Neural cell (in vitro differentiated cells): ENCODE data around the gene ENKUR. TPM values are rescaled to one million over a fixed set of nuclear protein-coding genes. Genes with fewer than 3 reads are reported as not detected.
A peak's percentile ranks its signal among the peaks of the same experiment; 100 is the strongest.
"Not testable (repeated sequence)": the region's sequence is repeated elsewhere in the genome, so short reads cannot be mapped to it uniquely, and the experiment has no call there.

ENCODE experiments used
- H2AFZ ChIP-seq: fragments of 200-600, 300-800 bp; sonication (generic), shearing (Covaris generic); 2 replicates; pipeline ENCODE4 v1.6.0; 2014; ENCODE audit warnings: low read depth, mild to moderate bottlenecking, antibody characterized with exemption, low read length, moderate library complexity
- H3F3A ChIP-seq: fragments of 200-600 bp; shearing (Covaris generic); 2 replicates; pipeline ENCODE4 v1.6.1; 2016; ENCODE audit warnings: mild to moderate bottlenecking, moderate library complexity, mixed read lengths, antibody characterized with exemption, low read length; ENCODE audit not compliant: insufficient read depth, poor library complexity, severe bottlenecking
- H3K27ac ChIP-seq: fragments of 200-600, 300-800 bp; sonication (generic), shearing (Covaris generic); 2 replicates; pipeline ENCODE4 v1.5.1; 2014; ENCODE audit warnings: mild to moderate bottlenecking, low read length, moderate library complexity
- H3K27me3 ChIP-seq: fragments of 300-800, 200-600 bp; sonication (generic), shearing (Covaris generic); 2 replicates; pipeline ENCODE4 v1.6.0; 2014; ENCODE audit warnings: mild to moderate bottlenecking, low read depth, low read length, moderate library complexity; ENCODE audit not compliant: insufficient read depth
- H3K36me3 ChIP-seq: fragments of 300-800, 200-600 bp; sonication (generic), shearing (Covaris generic); 2 replicates; pipeline ENCODE4 v1.5.1; 2014; ENCODE audit warnings: mild to moderate bottlenecking, antibody characterized with exemption, low read length, moderate library complexity; ENCODE audit not compliant: insufficient read depth
- H3K4me2 ChIP-seq: fragments of 300-800, 200-600 bp; sonication (generic), shearing (Covaris generic); 2 replicates; pipeline ENCODE4 v1.6.0; 2014; ENCODE audit warnings: mild to moderate bottlenecking, low read length
- H3K4me3 ChIP-seq: fragments of 300-800, 200-600 bp; sonication (generic), shearing (Covaris generic); 2 replicates; pipeline ENCODE4 v1.5.1; 2014; ENCODE audit warnings: mild to moderate bottlenecking, low read length, moderate library complexity
- H3K79me2 ChIP-seq: fragments of 200-600 bp; shearing (Covaris generic); replicated peaks from 2 replicates; pipeline ENCODE4 v1.6.0; 2014; ENCODE audit warnings: mild to moderate bottlenecking, low read length, moderate library complexity; ENCODE audit not compliant: insufficient read depth
- H3K9ac ChIP-seq: fragments of 300-800, 200-600 bp; sonication (generic), shearing (Covaris generic); 2 replicates; pipeline ENCODE4 v1.6.1; 2016; ENCODE audit warnings: mild to moderate bottlenecking, low read length, mixed read lengths
- H3K9me2 ChIP-seq: fragments of 200-600 bp; shearing (Covaris generic); 2 replicates; pipeline ENCODE4 v1.6.1; 2016; ENCODE audit warnings: mild to moderate bottlenecking, low read length, mixed read lengths; ENCODE audit not compliant: insufficient read depth
- H3K9me3 ChIP-seq: fragments of 200-600, 300-800 bp; sonication (generic), shearing (Covaris generic); 2 replicates; pipeline ENCODE4 v1.6.1; 2016; ENCODE audit warnings: mild to moderate bottlenecking, mixed run types, low read length, moderate library complexity, mixed read lengths
- H4K20me1 ChIP-seq: fragments of 200-600 bp; shearing (Covaris generic); 2 replicates; pipeline ENCODE4 v1.6.1; 2016; ENCODE audit warnings: mild to moderate bottlenecking, mixed run types; ENCODE audit not compliant: insufficient read depth
- CTCF ChIP-seq: fragments of 450-650 bp; IDR thresholded peaks from 2 replicates; pipeline ENCODE4 v1.5.1; 2014; ENCODE audit warnings: antibody characterized with exemption, mild to moderate bottlenecking, moderate library complexity; ENCODE audit not compliant: poor library complexity, severe bottlenecking
- EZH2 ChIP-seq: fragments of 200-600, 300-800 bp; shearing (Covaris generic), sonication (generic); IDR thresholded peaks from 2 replicates; pipeline ENCODE4 v1.6.1; 2014; ENCODE audit warnings: antibody characterized with exemption, low read length, borderline replicate concordance, mild to moderate bottlenecking; ENCODE audit not compliant: insufficient read depth, poor library complexity, severe bottlenecking
- POLR2AphosphoS5 ChIP-seq: IDR thresholded peaks from 2 replicates; pipeline ENCODE4 v1.6.1; 2012
- RAD21 ChIP-seq: fragments of 450-650 bp; conservative IDR thresholded peaks from 2 replicates; pipeline ENCODE4 v1.6.1; 2014; ENCODE audit warnings: antibody characterized with exemption, mild to moderate bottlenecking, moderate library complexity
- SMC3 ChIP-seq: fragments of 450-650 bp; conservative IDR thresholded peaks from 2 replicates; pipeline ENCODE4 v1.6.1; 2014; ENCODE audit warnings: antibody characterized with exemption, mild to moderate bottlenecking, moderate library complexity; ENCODE audit not compliant: poor library complexity
- polyA plus RNA-seq: library from polyadenylated mRNA; depleted of rRNA; stranded (reverse); fragments of >200 nt; gene quantifications from 2 replicates; pipeline ENCODE4 v1.2.3, GENCODE V29; 2014
- TF ChIP-seq, protein P1 (sequence below): IDR thresholded peaks from 2 replicates; pipeline ENCODE4 v1.6.1; 2012; ENCODE audit warnings: borderline replicate concordance

ENKUR gene
- polyA plus RNA-seq, 1 donor from 2014 or later = 2.6 TPM

GRCh38 chr10:24971374-24971773 is 44.6 kb downstream of the ENKUR start:
- no peaks in the 10 kb centered on the region for H4K20me1 ChIP-seq
- no peak overlapping the region for H3K9ac ChIP-seq
- no peak overlapping the region for H3K27ac ChIP-seq
- no peaks in the 10 kb centered on the region for H3F3A ChIP-seq
- no peaks in the 10 kb centered on the region for H3K36me3 ChIP-seq
- no peaks in the 10 kb centered on the region for H3K9me3 ChIP-seq
- H3K27me3 ChIP-seq = no peaks in the 10 kb centered on the region
- no peak overlapping the region for H3K4me3 ChIP-seq
- no peaks in the 10 kb centered on the region for H3K9me2 ChIP-seq
- no peak overlapping the region for H3K4me2 ChIP-seq
- no peak overlapping the region for H2AFZ ChIP-seq
- no peak for TF ChIP-seq POLR2AphosphoS5
- H3K79me2 ChIP-seq = no peaks in the 10 kb centered on the region

DNA sequence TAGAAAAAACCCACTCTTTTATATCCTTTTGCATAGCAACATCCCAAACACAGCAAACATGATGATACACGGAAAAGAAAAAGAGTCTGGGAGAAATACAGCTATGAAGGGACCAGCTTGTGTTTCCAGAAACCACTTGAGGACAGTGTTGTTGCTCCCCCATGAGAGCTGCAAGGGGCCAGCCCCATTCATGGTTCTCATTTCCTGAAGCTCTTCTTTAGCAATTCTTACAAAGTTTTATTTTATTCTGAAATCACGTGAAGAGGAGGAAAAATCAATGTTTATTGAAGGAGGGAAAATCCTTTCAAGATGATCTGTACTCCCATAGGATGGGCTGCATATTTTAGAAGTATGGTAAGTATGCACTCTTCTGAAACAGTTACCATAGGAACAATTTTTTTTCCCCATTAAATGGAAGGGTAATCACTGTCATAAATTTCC is 46.1 kb downstream of the ENKUR start:
- Histone ChIP-seq H3K4me2 (no peak overlapping the region), H2AFZ (no peak overlapping the region)

DNA sequence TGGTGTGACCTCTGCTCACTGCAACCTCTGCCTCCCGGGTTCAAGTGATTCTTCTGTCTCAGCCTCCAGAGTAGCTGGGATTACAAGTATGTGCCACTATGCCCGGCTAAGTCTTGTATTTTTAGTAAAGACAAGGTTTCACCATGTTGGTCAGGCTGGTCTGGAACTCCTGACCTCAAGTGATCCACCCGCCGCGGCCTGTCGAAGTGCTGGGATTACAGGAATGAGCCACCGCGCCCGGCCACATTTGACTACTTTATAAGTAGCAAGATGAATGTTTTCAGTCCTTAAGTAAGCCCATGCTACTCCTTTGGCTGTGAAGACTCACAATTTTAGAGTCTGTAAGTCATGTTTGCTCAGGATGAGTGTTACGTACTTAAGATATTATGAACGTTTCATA is 47.0 kb downstream of the ENKUR start:
- not testable (repeated sequence) for H3K9ac ChIP-seq, H3K4me3 ChIP-seq, H3K4me2 ChIP-seq, H3K27me3 ChIP-seq, H3K9me3 ChIP-seq, H3K36me3 ChIP-seq, H3K27ac ChIP-seq, H2AFZ ChIP-seq, H3F3A ChIP-seq, H3K79me2 ChIP-seq, H4K20me1 ChIP-seq, H3K9me2 ChIP-seq

More for the DNA sequence above, 46.1 kb downstream of the ENKUR start:
- Histone ChIP-seq H3K4me3 (no peak overlapping the region), H3K27me3 (no peaks in the 10 kb centered on the region), H3K9ac (no peak overlapping the region), H3K27ac (peak overlapping the region; percentile 2), H3F3A (no peaks in the 10 kb centered on the region), H3K9me3 (no peaks in the 10 kb centered on the region), H3K9me2 (no peaks in the 10 kb centered on the region), H4K20me1 (no peaks in the 10 kb centered on the region), H3K36me3 (no peaks in the 10 kb centered on the region), H3K79me2 (no peaks in the 10 kb centered on the region)
- TF ChIP-seq, protein P1, sequence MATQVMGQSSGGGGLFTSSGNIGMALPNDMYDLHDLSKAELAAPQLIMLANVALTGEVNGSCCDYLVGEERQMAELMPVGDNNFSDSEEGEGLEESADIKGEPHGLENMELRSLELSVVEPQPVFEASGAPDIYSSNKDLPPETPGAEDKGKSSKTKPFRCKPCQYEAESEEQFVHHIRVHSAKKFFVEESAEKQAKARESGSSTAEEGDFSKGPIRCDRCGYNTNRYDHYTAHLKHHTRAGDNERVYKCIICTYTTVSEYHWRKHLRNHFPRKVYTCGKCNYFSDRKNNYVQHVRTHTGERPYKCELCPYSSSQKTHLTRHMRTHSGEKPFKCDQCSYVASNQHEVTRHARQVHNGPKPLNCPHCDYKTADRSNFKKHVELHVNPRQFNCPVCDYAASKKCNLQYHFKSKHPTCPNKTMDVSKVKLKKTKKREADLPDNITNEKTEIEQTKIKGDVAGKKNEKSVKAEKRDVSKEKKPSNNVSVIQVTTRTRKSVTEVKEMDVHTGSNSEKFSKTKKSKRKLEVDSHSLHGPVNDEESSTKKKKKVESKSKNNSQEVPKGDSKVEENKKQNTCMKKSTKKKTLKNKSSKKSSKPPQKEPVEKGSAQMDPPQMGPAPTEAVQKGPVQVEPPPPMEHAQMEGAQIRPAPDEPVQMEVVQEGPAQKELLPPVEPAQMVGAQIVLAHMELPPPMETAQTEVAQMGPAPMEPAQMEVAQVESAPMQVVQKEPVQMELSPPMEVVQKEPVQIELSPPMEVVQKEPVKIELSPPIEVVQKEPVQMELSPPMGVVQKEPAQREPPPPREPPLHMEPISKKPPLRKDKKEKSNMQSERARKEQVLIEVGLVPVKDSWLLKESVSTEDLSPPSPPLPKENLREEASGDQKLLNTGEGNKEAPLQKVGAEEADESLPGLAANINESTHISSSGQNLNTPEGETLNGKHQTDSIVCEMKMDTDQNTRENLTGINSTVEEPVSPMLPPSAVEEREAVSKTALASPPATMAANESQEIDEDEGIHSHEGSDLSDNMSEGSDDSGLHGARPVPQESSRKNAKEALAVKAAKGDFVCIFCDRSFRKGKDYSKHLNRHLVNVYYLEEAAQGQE = no peak
- peak; percentile 11 for TF ChIP-seq SMC3

GRCh38 chr10:24968349-24968748 is 47.6 kb downstream of the ENKUR start:
- Histone ChIP-seq H3K79me2 (no peaks in the 10 kb centered on the region), H3K9ac (no peak overlapping the region), H3K9me3 (no peaks in the 10 kb centered on the region), H3K4me2 (no peak overlapping the region), H3K4me3 (no peak overlapping the region), H3K27ac (no peak overlapping the region), H3K27me3 (no peaks in the 10 kb centered on the region), H3K36me3 (no peaks in the 10 kb centered on the region), H3F3A (no peaks in the 10 kb centered on the region), H4K20me1 (no peaks in the 10 kb centered on the region), H3K9me2 (no peaks in the 10 kb centered on the region), H2AFZ (no peak overlapping the region)
- TF ChIP-seq EZH2 (no peak), CTCF (no peak), POLR2AphosphoS5 (no peak), RAD21 (no peak)
